ENCODE data around the gene PGR. TPM values are rescaled to one million over a fixed set of nuclear protein-coding genes. Genes with fewer than 3 reads are reported as not detected.

The PGR gene
- total RNA-seq, 1 experiment from 2014 or later: not detected

DNA sequence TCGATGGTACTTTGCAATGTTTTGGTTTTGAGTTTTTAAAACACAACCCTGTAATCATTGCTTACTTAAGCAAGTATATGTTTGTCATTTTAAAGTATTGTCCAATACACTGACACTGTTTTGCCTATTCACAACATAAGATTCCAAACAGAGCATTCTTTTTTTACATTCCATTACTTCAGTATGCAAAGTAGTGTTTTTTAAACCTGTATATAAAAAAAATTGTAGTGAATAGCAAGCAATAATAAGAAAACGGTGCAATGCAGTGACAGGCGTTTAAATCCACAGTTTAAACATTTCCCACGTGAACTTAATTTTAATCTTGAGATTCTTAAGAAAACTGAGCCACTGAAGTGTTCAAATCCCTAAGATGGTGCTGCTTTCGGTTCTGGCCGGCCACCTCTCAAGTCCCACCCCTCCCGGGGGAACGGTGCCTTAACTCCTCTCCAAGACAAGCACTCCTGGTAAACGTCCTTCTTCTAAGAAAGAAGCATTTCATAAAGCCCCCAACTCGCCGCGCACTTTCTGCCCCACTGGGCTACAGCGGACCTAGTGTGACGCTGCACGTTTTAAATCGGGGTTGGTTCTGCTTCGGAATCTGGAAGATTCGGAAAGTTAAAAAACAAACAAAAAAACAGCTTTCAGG is 2.9 kb downstream of the PGR start:
- in situ Hi-C loops (cut with HindIII; ENCODE audit: low pct_unique_long_range_greater_than_20kb, low sequenced_read_pairs) (no loop called here), intact Hi-C loops (cut with micrococcal nuclease; ENCODE audit: unreplicated experiment) (no loop called here)
- no peak overlapping the region for H3K27ac ChIP-seq (ENCODE audit: low read length)
- peak overlapping the region; percentile 33 to 47 for H3K4me3 ChIP-seq (ENCODE audit: low read depth in 2 of 2, low read length in 2 of 2)
- no TSS peak for BruUV-seq (replicated peaks)
- H3K27me3 ChIP-seq (ENCODE audit: control insufficient read depth, insufficient read depth, low read length): peaks cover 52% of the 10 kb centered on the region
- POLR2A ChIA-PET: no interaction called here
- no peaks in the 10 kb centered on the region for H3K9me3 ChIP-seq (ENCODE audit: control insufficient read depth, insufficient read depth, low read depth, low read length)
- DNase-seq (ENCODE audit: low read depth, low spot score) (no peak), ATAC-seq (no peak)
- H3K36me3 ChIP-seq (ENCODE audit: control insufficient read depth, insufficient read depth, low read length): no peaks in the 10 kb centered on the region
- TF ChIP-seq, protein P1, sequence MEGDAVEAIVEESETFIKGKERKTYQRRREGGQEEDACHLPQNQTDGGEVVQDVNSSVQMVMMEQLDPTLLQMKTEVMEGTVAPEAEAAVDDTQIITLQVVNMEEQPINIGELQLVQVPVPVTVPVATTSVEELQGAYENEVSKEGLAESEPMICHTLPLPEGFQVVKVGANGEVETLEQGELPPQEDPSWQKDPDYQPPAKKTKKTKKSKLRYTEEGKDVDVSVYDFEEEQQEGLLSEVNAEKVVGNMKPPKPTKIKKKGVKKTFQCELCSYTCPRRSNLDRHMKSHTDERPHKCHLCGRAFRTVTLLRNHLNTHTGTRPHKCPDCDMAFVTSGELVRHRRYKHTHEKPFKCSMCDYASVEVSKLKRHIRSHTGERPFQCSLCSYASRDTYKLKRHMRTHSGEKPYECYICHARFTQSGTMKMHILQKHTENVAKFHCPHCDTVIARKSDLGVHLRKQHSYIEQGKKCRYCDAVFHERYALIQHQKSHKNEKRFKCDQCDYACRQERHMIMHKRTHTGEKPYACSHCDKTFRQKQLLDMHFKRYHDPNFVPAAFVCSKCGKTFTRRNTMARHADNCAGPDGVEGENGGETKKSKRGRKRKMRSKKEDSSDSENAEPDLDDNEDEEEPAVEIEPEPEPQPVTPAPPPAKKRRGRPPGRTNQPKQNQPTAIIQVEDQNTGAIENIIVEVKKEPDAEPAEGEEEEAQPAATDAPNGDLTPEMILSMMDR (IDR thresholded peaks at IDR 0.05): no peak
- TF ChIP-seq, protein P2, sequence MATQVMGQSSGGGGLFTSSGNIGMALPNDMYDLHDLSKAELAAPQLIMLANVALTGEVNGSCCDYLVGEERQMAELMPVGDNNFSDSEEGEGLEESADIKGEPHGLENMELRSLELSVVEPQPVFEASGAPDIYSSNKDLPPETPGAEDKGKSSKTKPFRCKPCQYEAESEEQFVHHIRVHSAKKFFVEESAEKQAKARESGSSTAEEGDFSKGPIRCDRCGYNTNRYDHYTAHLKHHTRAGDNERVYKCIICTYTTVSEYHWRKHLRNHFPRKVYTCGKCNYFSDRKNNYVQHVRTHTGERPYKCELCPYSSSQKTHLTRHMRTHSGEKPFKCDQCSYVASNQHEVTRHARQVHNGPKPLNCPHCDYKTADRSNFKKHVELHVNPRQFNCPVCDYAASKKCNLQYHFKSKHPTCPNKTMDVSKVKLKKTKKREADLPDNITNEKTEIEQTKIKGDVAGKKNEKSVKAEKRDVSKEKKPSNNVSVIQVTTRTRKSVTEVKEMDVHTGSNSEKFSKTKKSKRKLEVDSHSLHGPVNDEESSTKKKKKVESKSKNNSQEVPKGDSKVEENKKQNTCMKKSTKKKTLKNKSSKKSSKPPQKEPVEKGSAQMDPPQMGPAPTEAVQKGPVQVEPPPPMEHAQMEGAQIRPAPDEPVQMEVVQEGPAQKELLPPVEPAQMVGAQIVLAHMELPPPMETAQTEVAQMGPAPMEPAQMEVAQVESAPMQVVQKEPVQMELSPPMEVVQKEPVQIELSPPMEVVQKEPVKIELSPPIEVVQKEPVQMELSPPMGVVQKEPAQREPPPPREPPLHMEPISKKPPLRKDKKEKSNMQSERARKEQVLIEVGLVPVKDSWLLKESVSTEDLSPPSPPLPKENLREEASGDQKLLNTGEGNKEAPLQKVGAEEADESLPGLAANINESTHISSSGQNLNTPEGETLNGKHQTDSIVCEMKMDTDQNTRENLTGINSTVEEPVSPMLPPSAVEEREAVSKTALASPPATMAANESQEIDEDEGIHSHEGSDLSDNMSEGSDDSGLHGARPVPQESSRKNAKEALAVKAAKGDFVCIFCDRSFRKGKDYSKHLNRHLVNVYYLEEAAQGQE (IDR thresholded peaks at IDR 0.05; ENCODE audit: insufficient read depth in 1 of 2, low read depth in 2 of 2, low read length in 1 of 2): no peak
- no peak for TF ChIP-seq SIN3A (IDR thresholded peaks at IDR 0.05; ENCODE audit: borderline replicate concordance, insufficient read depth, low read depth, low read length)
- TF ChIP-seq TCF7L2 (IDR thresholded peaks at IDR 0.05; ENCODE audit: low read depth, low read length): no peak
- CTCF ChIA-PET: no interaction called here
- no peaks in the 10 kb centered on the region; the same call in 1 of the 2 replicates for H3K4me1 ChIP-seq (ENCODE audit: control insufficient read depth, insufficient read depth, low read length)

DNA sequence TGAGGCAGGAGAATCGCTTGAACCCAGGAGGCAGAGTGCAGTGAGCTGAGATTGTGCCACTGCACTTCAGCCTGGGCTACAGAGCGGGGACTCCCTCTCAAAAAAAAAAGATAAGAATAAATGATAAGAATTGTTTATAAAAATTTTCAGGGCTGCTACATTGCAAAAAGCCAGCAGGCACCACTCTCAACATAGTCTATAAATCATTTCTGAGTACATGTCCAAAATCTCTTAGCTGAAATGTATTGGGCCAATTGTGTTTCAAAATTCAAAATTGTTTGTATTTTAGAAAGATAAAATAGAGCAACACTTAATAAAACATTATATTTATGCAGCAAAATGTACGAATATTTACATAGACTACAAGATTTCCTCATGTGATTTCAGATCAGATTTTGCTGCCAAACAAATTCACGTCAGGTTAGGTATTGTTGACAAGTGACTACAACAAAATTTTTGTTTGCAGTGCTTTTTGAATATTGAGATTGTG is 13.9 kb downstream of the PGR start:
- ChIA-PET POLR2A (no interaction called here), CTCF (no interaction called here)
- Histone ChIP-seq H3K9me3 (ENCODE audit: control insufficient read depth, insufficient read depth, low read depth, low read length) (no peaks in the 10 kb centered on the region), H3K4me3 (ENCODE audit: low read depth in 2 of 2, low read length in 2 of 2) (no peak overlapping the region), H3K27me3 (ENCODE audit: control insufficient read depth, insufficient read depth, low read length) (no peaks in the 10 kb centered on the region), H3K36me3 (ENCODE audit: control insufficient read depth, insufficient read depth, low read length) (no peaks in the 10 kb centered on the region), H3K27ac (ENCODE audit: low read length) (no peak overlapping the region), H3K4me1 (ENCODE audit: control insufficient read depth, insufficient read depth, low read length) (no peaks in the 10 kb centered on the region)
- TF ChIP-seq, protein P1 (IDR thresholded peaks at IDR 0.05): no peak
- TF ChIP-seq, protein P2 (IDR thresholded peaks at IDR 0.05; ENCODE audit: insufficient read depth in 1 of 2, low read depth in 2 of 2, low read length in 1 of 2): no peak
- TF ChIP-seq TCF7L2 (IDR thresholded peaks at IDR 0.05; ENCODE audit: low read depth, low read length) (no peak), SIN3A (IDR thresholded peaks at IDR 0.05; ENCODE audit: borderline replicate concordance, insufficient read depth, low read depth, low read length) (no peak), POLR2AphosphoS5 (IDR thresholded peaks at IDR 0.05; ENCODE audit: low read depth, low read length) (no peak)
- no TSS peak for BruUV-seq (replicated peaks)
- in situ Hi-C loops (cut with HindIII; ENCODE audit: low pct_unique_long_range_greater_than_20kb, low sequenced_read_pairs) (no loop called here), intact Hi-C loops (cut with micrococcal nuclease; ENCODE audit: unreplicated experiment) (no loop called here)
- DNase-seq (ENCODE audit: low read depth, low spot score) (no peak), ATAC-seq (no peak)

All from Panc1 (cell line).